Measurements from ENCODE around the gene GADD45G.

GADD45G gene

GRCh38 chr9:89576404-89576839 lies 28.4 kb upstream of the GADD45G start:
- Histone ChIP-seq H3K27me3 (ENCODE audit: control insufficient read depth, insufficient read depth, low read length) (peaks cover 6% of the 10 kb centered on the region), H3K36me3 (ENCODE audit: control insufficient read depth, insufficient read depth, low read length) (no peaks in the 10 kb centered on the region), H3K9me3 (ENCODE audit: control insufficient read depth, low read length) (no peaks in the 10 kb centered on the region), H3K4me3 (ENCODE audit: low read length) (no peak overlapping the region), H3K4me1 (ENCODE audit: control insufficient read depth, insufficient read depth, low read length) (no peaks in the 10 kb centered on the region), H3K9ac (ENCODE audit: low read length) (no peak overlapping the region)

- H3K9me3 ChIP-seq (ENCODE audit: control insufficient read depth, low read length): no peaks in the 10 kb centered on the region
- peaks cover 6% of the 10 kb centered on the region for H3K27me3 ChIP-seq (ENCODE audit: control insufficient read depth, insufficient read depth, low read length)
- H3K36me3 ChIP-seq (ENCODE audit: control insufficient read depth, insufficient read depth, low read length): no peaks in the 10 kb centered on the region
- no peak overlapping the region for H3K4me3 ChIP-seq (ENCODE audit: low read length)
- no peaks in the 10 kb centered on the region for H3K4me1 ChIP-seq (ENCODE audit: control insufficient read depth, insufficient read depth, low read length)
- H3K9ac ChIP-seq (ENCODE audit: low read length): no peak overlapping the region
Measured at GRCh38 chr9:89577363-89577762, 27.4 kb upstream of the GADD45G start.

GRCh38 chr9:89579741-89580385 lies 24.9 kb upstream of the GADD45G start:
- no peaks in the 10 kb centered on the region for H3K9me3 ChIP-seq (ENCODE audit: control insufficient read depth, low read length)
- no peaks in the 10 kb centered on the region for H3K4me1 ChIP-seq (ENCODE audit: control insufficient read depth, insufficient read depth, low read length)
- no peak overlapping the region for H3K4me3 ChIP-seq (ENCODE audit: low read length)
- H3K9ac ChIP-seq (ENCODE audit: low read length): no peak overlapping the region
- H3K36me3 ChIP-seq (ENCODE audit: control insufficient read depth, insufficient read depth, low read length): no peaks in the 10 kb centered on the region
- peaks cover 4% of the 10 kb centered on the region for H3K27me3 ChIP-seq (ENCODE audit: control insufficient read depth, insufficient read depth, low read length)

- Histone ChIP-seq H3K27me3 (ENCODE audit: control insufficient read depth, insufficient read depth, low read length) (no peaks in the 10 kb centered on the region), H3K9ac (ENCODE audit: low read length) (no peak overlapping the region), H3K9me3 (ENCODE audit: control insufficient read depth, low read length) (no peaks in the 10 kb centered on the region), H3K4me1 (ENCODE audit: control insufficient read depth, insufficient read depth, low read length) (no peaks in the 10 kb centered on the region), H3K36me3 (ENCODE audit: control insufficient read depth, insufficient read depth, low read length) (no peaks in the 10 kb centered on the region), H3K4me3 (ENCODE audit: low read length) (no peak overlapping the region)
Measured at GRCh38 chr9:89586311-89586710, 18.5 kb upstream of the GADD45G start.

GRCh38 chr9:89588271-89588879 lies 16.4 kb upstream of the GADD45G start:
- H3K4me1 ChIP-seq (ENCODE audit: control insufficient read depth, insufficient read depth, low read length): no peaks in the 10 kb centered on the region
- no peak overlapping the region for H3K9ac ChIP-seq (ENCODE audit: low read length)
- H3K9me3 ChIP-seq (ENCODE audit: control insufficient read depth, low read length): no peaks in the 10 kb centered on the region
- H3K36me3 ChIP-seq (ENCODE audit: control insufficient read depth, insufficient read depth, low read length): no peaks in the 10 kb centered on the region
- peaks cover 2% of the 10 kb centered on the region for H3K27me3 ChIP-seq (ENCODE audit: control insufficient read depth, insufficient read depth, low read length)
- no peak overlapping the region for H3K4me3 ChIP-seq (ENCODE audit: low read length)

GRCh38 chr9:89590415-89590814 lies 14.4 kb upstream of the GADD45G start:
- no peaks in the 10 kb centered on the region for H3K36me3 ChIP-seq (ENCODE audit: control insufficient read depth, insufficient read depth, low read length)
- H3K4me1 ChIP-seq (ENCODE audit: control insufficient read depth, insufficient read depth, low read length): peaks cover 4% of the 10 kb centered on the region
- H3K27me3 ChIP-seq (ENCODE audit: control insufficient read depth, insufficient read depth, low read length): peaks cover 7% of the 10 kb centered on the region
- no peaks in the 10 kb centered on the region for H3K9me3 ChIP-seq (ENCODE audit: control insufficient read depth, low read length)
- no peak overlapping the region for H3K4me3 ChIP-seq (ENCODE audit: low read length)
- H3K9ac ChIP-seq (ENCODE audit: low read length): no peak overlapping the region

GRCh38 chr9:89591274-89592212 lies 13.3 kb upstream of the GADD45G start:
- Histone ChIP-seq H3K4me1 (ENCODE audit: control insufficient read depth, insufficient read depth, low read length) (peaks cover 4% of the 10 kb centered on the region), H3K9me3 (ENCODE audit: control insufficient read depth, low read length) (no peaks in the 10 kb centered on the region), H3K36me3 (ENCODE audit: control insufficient read depth, insufficient read depth, low read length) (no peaks in the 10 kb centered on the region), H3K27me3 (ENCODE audit: control insufficient read depth, insufficient read depth, low read length) (peaks cover 7% of the 10 kb centered on the region), H3K4me3 (ENCODE audit: low read length) (no peak overlapping the region), H3K9ac (ENCODE audit: low read length) (no peak overlapping the region)

GRCh38 chr9:89592213-89592815 lies 12.5 kb upstream of the GADD45G start:
- no peaks in the 10 kb centered on the region for H3K9me3 ChIP-seq (ENCODE audit: control insufficient read depth, low read length)
- H3K36me3 ChIP-seq (ENCODE audit: control insufficient read depth, insufficient read depth, low read length): no peaks in the 10 kb centered on the region
- no peak overlapping the region for H3K4me3 ChIP-seq (ENCODE audit: low read length)

GRCh38 chr9:89592963-89593726 lies 11.7 kb upstream of the GADD45G start:
- Histone ChIP-seq H3K27me3 (ENCODE audit: control insufficient read depth, insufficient read depth, low read length) (peaks cover 7% of the 10 kb centered on the region), H3K9ac (ENCODE audit: low read length) (no peak overlapping the region), H3K4me1 (ENCODE audit: control insufficient read depth, insufficient read depth, low read length) (peaks cover 7% of the 10 kb centered on the region), H3K4me3 (ENCODE audit: low read length) (no peak overlapping the region), H3K9me3 (ENCODE audit: control insufficient read depth, low read length) (no peaks in the 10 kb centered on the region), H3K36me3 (ENCODE audit: control insufficient read depth, insufficient read depth, low read length) (no peaks in the 10 kb centered on the region)

More at GRCh38 chr9:89592213-89592815, 12.5 kb upstream of the GADD45G start:
- H3K27me3 ChIP-seq (ENCODE audit: control insufficient read depth, insufficient read depth, low read length): peaks cover 7% of the 10 kb centered on the region
- no peak overlapping the region for H3K9ac ChIP-seq (ENCODE audit: low read length)
- peaks cover 4% of the 10 kb centered on the region for H3K4me1 ChIP-seq (ENCODE audit: control insufficient read depth, insufficient read depth, low read length)

GRCh38 chr9:89593727-89594427 lies 10.9 kb upstream of the GADD45G start:
- Histone ChIP-seq H3K27me3 (ENCODE audit: control insufficient read depth, insufficient read depth, low read length) (peaks cover 7% of the 10 kb centered on the region), H3K9me3 (ENCODE audit: control insufficient read depth, low read length) (no peaks in the 10 kb centered on the region), H3K4me1 (ENCODE audit: control insufficient read depth, insufficient read depth, low read length) (peaks cover 15% of the 10 kb centered on the region), H3K36me3 (ENCODE audit: control insufficient read depth, insufficient read depth, low read length) (no peaks in the 10 kb centered on the region), H3K9ac (ENCODE audit: low read length) (no peak overlapping the region), H3K4me3 (ENCODE audit: low read length) (no peak overlapping the region)

All from mucosa of stomach (tissue), 1 donor.